Breast epithelium (tissue), 3 donors: ENCODE measurements around the gene FNDC1.

Experiments
- CTCF ChIP-seq, 3 donors: fragments of 450-650 bp; IDR thresholded peaks; one replicate each; pipeline ENCODE4 v1.5.1; 2016 to 2017; ENCODE audit warnings: antibody characterized with exemption in 3 of 3, mild to moderate bottlenecking in 3 of 3, moderate library complexity in 3 of 3
- POLR2AphosphoS5 ChIP-seq, 3 donors: sonication (generic); formaldehyde crosslinking; IDR thresholded peaks; one replicate each; pipeline ENCODE4 v1.6.1; 2017; ENCODE audit warnings: antibody characterized with exemption in 3 of 3

GRCh38 chr6:159125014-159125609 is 44.1 kb upstream of the FNDC1 start:
- TF ChIP-seq CTCF (IDR thresholded peaks at IDR 0.05) (no peak), POLR2AphosphoS5 (IDR thresholded peaks at IDR 0.05) (no peak)
